DND-41 (cell line): ENCODE data around the gene RNF157.

Experiments used
- ATAC-seq: fragments of 200-7000 bp; cut with Tn5 transposase; 3 replicates; pipeline ENCODE4 v1.9.1; 2021; ENCODE audit warnings: low read depth; ENCODE audit not compliant: insufficient read depth
- DNase-seq: peaks from one replicate; pipeline ENCODE4 v3.0.0-alpha.2; 2020
- H2AFZ ChIP-seq: 2 replicates; pipeline ENCODE4 v1.6.0; 2012; ENCODE audit warnings: low read depth, low read length
- H3K27ac ChIP-seq: 2 replicates; pipeline ENCODE4 v1.5.1; 2012; ENCODE audit warnings: low read length, inconsistent platforms
- H3K27me3 ChIP-seq: fragments of 200-600 bp; sonication (generic); 2 replicates; pipeline ENCODE4 v1.6.0; 2012; ENCODE audit warnings: low read length, mild to moderate bottlenecking, inconsistent platforms; ENCODE audit not compliant: insufficient read depth, poor library complexity
- H3K36me3 ChIP-seq: 2 replicates; pipeline ENCODE4 v1.5.1; 2012; ENCODE audit warnings: low read length, inconsistent platforms; ENCODE audit not compliant: insufficient read depth
- H3K4me1 ChIP-seq: 2 replicates; pipeline ENCODE4 v1.5.1; 2012; ENCODE audit warnings: mild to moderate bottlenecking, low read length; ENCODE audit not compliant: insufficient read depth
- H3K4me2 ChIP-seq: 2 replicates; pipeline ENCODE4 v1.6.0; 2012; ENCODE audit warnings: mild to moderate bottlenecking, moderate library complexity, low read length, inconsistent platforms; ENCODE audit not compliant: insufficient read depth
- H3K4me3 ChIP-seq, 2 experiments: fragments of 200-600 bp in 1 of 2; shearing (Covaris generic) in 1 of 2; 2 replicates each; pipeline ENCODE4 v1.5.1; 2012 to 2016; ENCODE audit warnings: inconsistent platforms in 2 of 2, low read length in 2 of 2, mild to moderate bottlenecking in 2 of 2, low read depth in 1 of 2, moderate library complexity in 1 of 2
- H3K79me2 ChIP-seq: 2 replicates; pipeline ENCODE4 v1.6.0; 2012; ENCODE audit warnings: low read length, inconsistent platforms; ENCODE audit not compliant: insufficient read depth
- H3K9ac ChIP-seq: 2 replicates; pipeline ENCODE4 v1.6.0; 2012; ENCODE audit warnings: low read depth, mild to moderate bottlenecking, inconsistent platforms, low read length, moderate library complexity
- H3K9me3 ChIP-seq: 2 replicates; pipeline ENCODE4 v1.5.1; 2012; ENCODE audit warnings: low read length, moderate library complexity, mild to moderate bottlenecking, inconsistent platforms; ENCODE audit not compliant: insufficient read depth, severe bottlenecking
- H4K20me1 ChIP-seq: 2 replicates; pipeline ENCODE4 v1.6.0; 2012; ENCODE audit warnings: low read length; ENCODE audit not compliant: insufficient read depth
- CTCF ChIP-seq: IDR thresholded peaks from 2 replicates; pipeline ENCODE4 v1.5.1; 2012; ENCODE audit warnings: borderline replicate concordance, low read length, moderate library complexity, mild to moderate bottlenecking; ENCODE audit not compliant: poor library complexity, severe bottlenecking; ENCODE audit errors: extremely low read depth
- EZH2 ChIP-seq: IDR thresholded peaks from 3 replicates; pipeline ENCODE4 v1.6.1; 2012; ENCODE audit warnings: borderline replicate concordance, low read depth, mild to moderate bottlenecking, moderate library complexity, low read length, inconsistent platforms; ENCODE audit not compliant: severe bottlenecking

The RNF157 gene

GRCh38 chr17:76148015-76148326 lies 92.3 kb downstream of the RNF157 start:
- Histone ChIP-seq H3K36me3 (no peaks in the 10 kb centered on the region), H3K27me3 (no peaks in the 10 kb centered on the region), H3K27ac (no peak overlapping the region), H3K4me2 (no peak overlapping the region), H4K20me1 (no peaks in the 10 kb centered on the region), H3K9me3 (no peaks in the 10 kb centered on the region), H3K4me3 (no peak overlapping the region), H3K4me1 (peaks cover 29% of the 10 kb centered on the region), H3K9ac (no peak overlapping the region), H3K79me2 (no peaks in the 10 kb centered on the region), H2AFZ (no peak overlapping the region)
- TF ChIP-seq EZH2 (no peak), CTCF (no peak)
- ATAC-seq = no peak
- no peak for DNase-seq

- Histone ChIP-seq H3K4me3 (no peak overlapping the region), H3K79me2 (no peaks in the 10 kb centered on the region), H3K27me3 (no peaks in the 10 kb centered on the region), H3K27ac (no peak overlapping the region), H3K4me2 (no peak overlapping the region), H4K20me1 (no peaks in the 10 kb centered on the region), H3K9me3 (no peaks in the 10 kb centered on the region), H3K36me3 (no peaks in the 10 kb centered on the region), H2AFZ (no peak overlapping the region), H3K9ac (no peak overlapping the region), H3K4me1 (peaks cover 34% of the 10 kb centered on the region)
- ATAC-seq (no peak), DNase-seq (no peak)
- TF ChIP-seq CTCF (peak; percentile 55), EZH2 (no peak)
Measured at GRCh38 chr17:76147211-76148014, 92.9 kb downstream of the RNF157 start.

DNA sequence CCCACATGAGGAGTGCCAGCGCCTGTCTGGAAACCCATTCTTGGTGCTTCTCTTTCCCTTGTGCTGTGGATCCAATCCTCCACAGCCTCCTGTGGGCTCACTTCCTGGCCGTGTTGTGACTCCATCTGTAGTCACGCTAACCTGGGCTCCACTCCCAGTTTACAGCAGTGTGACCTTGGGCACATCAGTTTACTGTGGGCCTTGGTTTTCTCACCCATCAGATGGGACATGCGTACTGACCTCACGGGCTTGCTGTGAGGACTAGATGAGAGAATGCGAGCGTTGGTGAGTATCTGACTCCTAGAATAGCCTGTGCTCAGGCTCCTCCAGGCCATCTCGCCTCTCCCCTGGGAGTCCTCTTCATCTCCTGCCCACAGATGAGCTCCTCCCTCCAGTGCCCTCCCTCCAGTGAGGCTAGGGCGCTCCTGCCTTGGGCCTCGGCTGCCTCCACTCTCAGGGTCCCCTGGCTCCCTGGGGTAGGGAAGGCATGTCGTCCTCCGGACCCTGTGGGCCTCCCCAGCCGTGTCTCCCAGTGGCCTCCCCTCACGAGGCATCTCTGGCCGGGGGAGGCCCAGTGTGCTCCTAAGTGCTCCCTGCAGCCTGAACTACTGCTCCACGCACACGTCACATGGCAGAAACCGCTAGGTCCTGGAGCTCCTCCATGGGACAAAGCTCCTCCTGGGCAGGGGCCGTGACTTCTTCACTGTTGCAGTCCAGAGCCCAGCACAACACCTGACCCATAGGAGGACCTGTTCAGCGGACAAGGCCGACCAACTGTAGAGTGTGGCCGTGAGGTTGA lies 94.0 kb downstream of the RNF157 start:
- ATAC-seq (no peak), DNase-seq (no peak)
- Histone ChIP-seq H2AFZ (no peak overlapping the region), H3K9me3 (no peaks in the 10 kb centered on the region), H3K9ac (no peak overlapping the region), H3K4me1 (peaks cover 45% of the 10 kb centered on the region), H3K27me3 (no peaks in the 10 kb centered on the region), H3K27ac (no peak overlapping the region), H4K20me1 (no peaks in the 10 kb centered on the region), H3K36me3 (no peaks in the 10 kb centered on the region), H3K79me2 (no peaks in the 10 kb centered on the region), H3K4me2 (no peak overlapping the region), H3K4me3 (no peak overlapping the region)
- no peak for TF ChIP-seq CTCF
- TF ChIP-seq EZH2 = no peak
